Bronchial epithelial cell (primary cell): ENCODE results near the gene HOTAIR. TPM values are rescaled to one million over a fixed set of nuclear protein-coding genes. Genes with fewer than 3 reads are reported as not detected.

ENCODE experiments used
- DNase-seq: peaks from one replicate; pipeline ENCODE4 v3.0.0-alpha.2; 2010; ENCODE audit warnings: low read depth
- FAIRE-seq: peaks from 2 replicates; lab custom pipeline; 2011; peaks lifted over from hg19 to GRCh38; lab: Jason Lieb, UNC
- H3K27me3 ChIP-seq: 2 replicates; pipeline ENCODE4 v1.5.1; 2011; ENCODE audit warnings: low read length; ENCODE audit not compliant: control insufficient read depth, insufficient read depth
- H3K36me3 ChIP-seq: 2 replicates; pipeline ENCODE4 v1.5.1; 2011; ENCODE audit warnings: low read length; ENCODE audit not compliant: control insufficient read depth, insufficient read depth
- H3K4me3 ChIP-seq: 2 replicates; pipeline ENCODE4 v1.5.1; 2011; ENCODE audit warnings: mild to moderate bottlenecking, low read depth, low read length, control low read depth
- CTCF ChIP-seq: IDR thresholded peaks from 2 replicates; pipeline ENCODE4 v1.5.1; 2011; ENCODE audit warnings: mild to moderate bottlenecking, moderate library complexity, low read length, control low read depth, inconsistent platforms; ENCODE audit not compliant: insufficient read depth, severe bottlenecking
- total RNA-seq: library from RNA; depleted of rRNA; stranded (reverse); fragments of >200 nt; gene quantifications from 2 replicates; pipeline ENCODE4 v1.2.1, GENCODE V29; 2014

HOTAIR gene
- total RNA-seq, 1 donor from 2014 or later = not detected

- FAIRE-seq = no peak
- TF ChIP-seq CTCF = no peak
- H3K4me3 ChIP-seq = no peak overlapping the region
- DNase-seq = no peak
- H3K27me3 ChIP-seq = peaks cover 78% of the 10 kb centered on the region
- H3K36me3 ChIP-seq = no peaks in the 10 kb centered on the region
Measured at GRCh38 chr12:53961025-53961761, 13.6 kb downstream of the HOTAIR start.

DNA sequence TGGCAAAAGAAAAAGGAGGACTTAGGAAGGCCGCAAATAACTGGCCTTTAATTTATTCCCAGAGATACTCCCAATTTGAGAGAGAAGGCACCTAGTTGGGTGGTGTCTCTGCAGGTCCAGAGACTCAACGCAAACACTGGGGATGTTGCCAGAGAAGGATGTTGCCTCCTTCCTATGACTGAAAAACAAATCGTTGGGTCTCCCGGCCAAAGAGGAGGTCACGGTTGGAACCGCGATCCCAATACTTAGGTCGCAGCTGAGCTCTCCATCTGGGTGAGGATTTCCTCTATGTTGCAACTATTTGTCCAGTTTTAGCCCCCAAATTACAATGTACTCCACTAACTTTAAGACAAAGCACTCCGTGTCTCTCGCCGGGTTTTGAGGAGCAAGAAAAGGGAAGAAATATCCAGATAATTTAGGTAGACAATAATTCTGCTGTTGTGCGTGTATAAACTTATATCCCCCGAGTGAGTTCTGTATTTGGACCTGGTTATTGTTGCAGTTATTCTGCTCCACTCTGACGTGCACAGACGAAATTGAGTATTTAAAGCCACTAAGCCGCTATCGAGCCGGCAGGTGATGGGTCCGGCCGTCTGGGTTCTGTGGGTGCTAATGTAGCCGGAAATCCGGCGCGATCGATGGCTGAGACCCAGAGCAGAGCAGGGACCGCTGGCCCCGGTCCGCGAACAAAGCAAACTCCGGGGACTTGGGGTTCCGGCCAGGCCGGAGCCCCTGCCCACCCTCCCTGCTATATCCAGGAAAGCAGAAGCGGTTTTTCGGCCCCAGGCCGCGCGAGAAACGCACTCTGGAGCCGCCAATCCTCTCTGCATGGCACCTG is 14.3 kb downstream of the HOTAIR start:
- no peak for FAIRE-seq
- H3K27me3 ChIP-seq = peaks cover 79% of the 10 kb centered on the region

DNA sequence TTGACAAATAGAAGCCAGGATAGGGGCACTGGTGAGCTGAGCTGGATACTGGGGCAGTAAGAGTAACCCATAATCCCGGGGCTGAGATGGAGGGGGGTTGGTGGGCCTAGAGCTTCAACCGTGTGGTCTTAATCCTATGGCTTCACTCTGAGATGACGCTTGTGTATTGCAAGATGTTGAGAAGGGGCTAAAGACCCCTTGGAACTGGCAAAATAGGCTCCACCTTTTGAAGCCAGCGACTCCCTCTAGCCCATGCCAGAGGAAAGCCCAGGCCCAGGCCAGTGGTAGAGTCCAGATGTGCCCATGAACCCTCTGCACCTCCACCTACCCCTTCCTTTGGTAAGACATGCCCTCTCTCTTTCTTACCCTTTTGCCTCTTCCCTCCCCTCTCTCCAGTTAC is 15.4 kb downstream of the HOTAIR start:
- no peak for TF ChIP-seq CTCF
- FAIRE-seq (no peak), DNase-seq (no peak)
- Histone ChIP-seq H3K4me3 (no peak overlapping the region), H3K27me3 (peaks cover 77% of the 10 kb centered on the region), H3K36me3 (no peaks in the 10 kb centered on the region)

More for the DNA sequence above, 14.3 kb downstream of the HOTAIR start:
- Histone ChIP-seq H3K4me3 (no peak overlapping the region), H3K36me3 (no peaks in the 10 kb centered on the region)
- TF ChIP-seq CTCF = no peak
- no peak for DNase-seq

DNA sequence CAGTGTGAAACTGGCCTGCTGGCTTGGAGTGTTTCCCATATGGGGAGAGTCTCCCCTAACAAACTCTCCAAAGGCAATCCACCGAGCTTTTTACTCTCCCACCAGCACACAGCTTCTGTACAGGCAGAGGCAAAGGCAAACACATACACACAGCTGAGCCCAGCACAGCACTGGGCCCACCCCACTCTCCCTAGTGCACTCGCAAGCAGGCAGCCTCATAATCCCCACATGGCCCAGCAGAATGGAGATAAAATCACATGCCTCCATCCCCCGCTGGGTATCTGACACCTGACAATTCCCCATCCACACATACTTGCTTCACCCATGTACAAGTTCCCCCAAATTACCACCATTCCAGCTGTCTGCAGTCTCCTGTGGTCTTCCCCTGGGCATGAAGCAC is 16.6 kb downstream of the HOTAIR start:
- Histone ChIP-seq H3K36me3 (no peaks in the 10 kb centered on the region), H3K27me3 (peaks cover 77% of the 10 kb centered on the region), H3K4me3 (no peak overlapping the region)
- no peak for TF ChIP-seq CTCF
- FAIRE-seq (no peak), DNase-seq (no peak)

- Histone ChIP-seq H3K36me3 (no peaks in the 10 kb centered on the region), H3K4me3 (no peak overlapping the region), H3K27me3 (peaks cover 81% of the 10 kb centered on the region)
- FAIRE-seq (no peak), DNase-seq (no peak)
- no peak for TF ChIP-seq CTCF
Measured at GRCh38 chr12:53956914-53957536, 17.7 kb downstream of the HOTAIR start.
